AG04449 (cell line): ENCODE measurements around the gene ALX3.

Source experiments
- CTCF ChIA-PET: fragments of 350-600 bp; formaldehyde crosslinking; extraction: SDS; loops from one replicate; lab custom pipeline; 2021; ENCODE audit warnings: antibody characterized with exemption; lab: Yijun Ruan, JAX
- POLR2A ChIA-PET: fragments of 400-600, 350-600 bp; formaldehyde crosslinking; extraction: SDS; loops from one replicate; lab custom pipeline; 2020; ENCODE audit warnings: antibody characterized with exemption, inconsistent platforms; lab: Yijun Ruan, JAX
- DNase-seq: peaks from one replicate; pipeline ENCODE4 v3.0.0-alpha.2; 2010; ENCODE audit warnings: low read depth, low spot score
- H3K4me3 ChIP-seq: 2 replicates; pipeline ENCODE4 v1.5.1; 2011; ENCODE audit warnings: low read depth, mild to moderate bottlenecking, control low read depth, low read length
- CTCF ChIP-seq: IDR thresholded peaks from one replicate; pipeline ENCODE4 v1.5.1; 2011; ENCODE audit warnings: mild to moderate bottlenecking, moderate library complexity, low read length, control low read depth, inconsistent platforms; ENCODE audit not compliant: insufficient read depth; ENCODE audit errors: missing control alignments

Gene ALX3

GRCh38 chr1:110064576-110065337 lies 5.7 kb downstream of the ALX3 start:
- H3K4me3 ChIP-seq = no peak overlapping the region
- ChIA-PET CTCF (interaction anchor here (1.7 to 26.6 kb wide), 4 partner anchors 8 to 431 kb away, joined by 4 to 935 read pairs (median 22); partner anchors contain the start of gene UBL4B), POLR2A (interaction anchor here (1.6 kb wide), 1 partner anchor 8 kb away, joined by 4 read pairs; no protein-coding TSS in a partner anchor)
- DNase-seq = no peak
- no peak for TF ChIP-seq CTCF

DNA sequence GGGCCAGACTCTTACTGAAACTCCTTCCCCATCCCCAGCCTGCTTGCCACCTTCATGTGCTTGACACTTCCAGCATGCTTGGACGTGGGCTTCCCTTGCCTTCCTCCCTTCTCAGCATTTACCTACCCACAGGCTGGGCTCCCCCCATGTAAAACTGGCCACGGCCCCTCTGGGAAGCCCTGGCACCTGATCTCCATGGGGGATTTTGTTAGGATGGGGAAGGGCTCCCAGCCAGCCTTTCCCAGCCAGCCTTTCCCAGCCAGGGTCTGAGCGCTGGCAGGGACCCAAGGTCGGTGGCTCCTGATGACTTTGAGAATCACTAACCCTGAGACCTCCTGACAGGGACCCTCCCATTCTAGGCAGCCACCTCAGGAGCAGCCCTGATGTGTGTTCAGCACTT lies 6.7 kb downstream of the ALX3 start:
- ChIA-PET CTCF (interaction anchor here (21.4 to 26.6 kb wide), 2 partner anchors 22 to 36 kb away, joined by 500 to 935 read pairs; partner anchors contain the start of genes STRIP1 and UBL4B), POLR2A (no interaction called here)
- DNase-seq = no peak
- H3K4me3 ChIP-seq = no peak overlapping the region
- no peak for TF ChIP-seq CTCF

DNA sequence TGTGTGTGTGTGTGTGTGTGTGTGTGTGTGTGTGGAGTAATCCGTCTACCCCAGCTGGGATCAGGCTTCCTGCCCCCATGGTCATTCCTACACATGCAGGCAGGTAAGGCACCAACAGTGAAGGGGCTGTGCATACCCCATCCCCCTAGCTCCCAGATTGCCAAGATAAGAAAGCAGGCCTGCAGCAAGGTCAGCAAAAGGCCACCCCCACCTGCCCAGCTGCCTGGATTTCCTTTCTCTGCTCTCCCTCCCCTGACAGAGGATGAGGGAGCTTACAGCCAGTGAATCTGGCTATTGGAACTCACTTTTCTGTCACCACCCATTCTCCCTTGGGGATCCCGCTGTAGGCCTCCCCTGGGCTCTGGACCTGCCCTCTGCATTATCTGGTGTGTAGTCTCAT lies 7.9 kb downstream of the ALX3 start:
- no peak overlapping the region for H3K4me3 ChIP-seq
- ChIA-PET CTCF (interaction anchor here (1.8 to 26.6 kb wide), 3 partner anchors 9 to 37 kb away, joined by 5 to 935 read pairs (median 500); partner anchors contain the start of genes STRIP1 and UBL4B), POLR2A (interaction anchor here (1.3 kb wide), 1 partner anchor 8 kb away, joined by 3 read pairs; no protein-coding TSS in a partner anchor)
- no peak for DNase-seq
- no peak for TF ChIP-seq CTCF

DNA sequence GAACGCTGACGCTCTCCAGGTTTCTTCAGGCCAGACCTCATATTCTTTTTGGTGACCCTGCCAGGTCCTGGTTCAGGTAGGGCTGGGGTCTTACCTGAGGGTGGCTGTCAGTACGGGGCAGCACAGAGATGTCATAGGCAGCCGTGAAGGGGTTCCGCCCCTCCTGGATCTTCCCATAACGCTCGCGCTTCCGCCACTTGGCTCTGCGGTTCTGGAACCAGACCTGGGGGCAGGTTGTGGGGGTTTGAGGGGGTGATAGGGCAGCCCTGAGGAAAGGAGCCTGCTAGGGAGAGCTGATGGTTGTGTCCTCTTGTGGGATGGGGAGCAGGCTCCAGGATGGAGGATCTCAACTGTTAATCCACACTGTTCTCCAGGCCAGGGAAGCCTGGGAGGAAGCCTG lies 9.1 kb downstream of the ALX3 start:
- H3K4me3 ChIP-seq = no peak overlapping the region
- POLR2A ChIA-PET = no interaction called here
- no peak for DNase-seq
- TF ChIP-seq CTCF = no peak
- CTCF ChIA-PET = interaction anchor here (1.5 to 26.6 kb wide), 5 partner anchors 10 to 285 kb away, joined by 4 to 935 read pairs (median 12); partner anchors contain the start of genes STRIP1 and UBL4B

DNA sequence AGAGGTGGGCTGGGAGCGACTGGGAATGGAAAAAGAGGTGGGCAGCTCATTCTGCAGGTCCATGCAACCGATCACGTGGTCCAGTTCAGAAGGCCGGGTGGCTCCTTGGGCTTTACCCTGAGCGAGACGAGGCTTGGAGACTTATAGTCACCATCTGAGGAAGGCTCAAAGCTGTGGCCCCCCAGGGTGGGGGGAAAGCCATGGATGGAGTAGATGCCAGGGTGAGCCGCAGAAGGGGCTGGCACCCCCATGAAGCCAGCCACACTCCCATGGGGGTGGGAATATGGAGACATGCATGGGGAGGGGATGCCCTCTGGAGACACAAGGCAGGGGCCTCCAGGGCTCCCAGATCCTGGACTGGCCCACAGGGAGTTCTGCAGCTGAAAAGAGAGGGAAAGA lies 9.8 kb downstream of the ALX3 start:
- ChIA-PET POLR2A (no interaction called here), CTCF (interaction anchor here (0.6 to 26.6 kb wide), 9 partner anchors 8 to 284 kb away, joined by 3 to 935 read pairs (median 12); partner anchors contain the start of genes ALX3, STRIP1 and UBL4B)
- H3K4me3 ChIP-seq = no peak overlapping the region
- no peak for TF ChIP-seq CTCF
- no peak for DNase-seq
